H1 (cell line): ENCODE measurements around the gene PDE5A. TPM values are rescaled to one million over a fixed set of nuclear protein-coding genes. Genes with fewer than 3 reads are reported as not detected.

Experiments used
- CTCF ChIA-PET: fragments of 300-600 bp; sonication (Branson Sonifier 250); formaldehyde crosslinking; loops from one replicate; lab custom pipeline; 2021; ENCODE audit not compliant: partially characterized antibody; lab: Charles Lee
- POLR2A ChIA-PET: fragments of 300-600 bp; sonication (Branson Sonifier 250); formaldehyde crosslinking; loops from one replicate; lab custom pipeline; 2021; ENCODE audit warnings: inconsistent platforms; ENCODE audit not compliant: partially characterized antibody; lab: Charles Lee
- DNase-seq, 2 experiments: peaks; one replicate each; pipeline versions ENCODE4 v3.0.0 to v3.0.0-alpha.2; 2010 to 2022; ENCODE audit warnings: low spot score in 2 of 2, low read depth in 1 of 2, mixed read lengths in 1 of 2
- FAIRE-seq: peaks from 2 replicates; lab custom pipeline; 2011; peaks lifted over from hg19 to GRCh38; lab: Jason Lieb, UNC
- H2AFZ ChIP-seq: 2 replicates; pipeline ENCODE4 v1.8.1; 2012; ENCODE audit warnings: low read length, inconsistent platforms
- H2AK5ac ChIP-seq: 2 replicates; pipeline ENCODE4 v1.6.1; 2013; ENCODE audit warnings: low read depth, low read length
- H2BK120ac ChIP-seq: replicated peaks from 2 replicates; pipeline ENCODE3; 2013; ENCODE audit warnings: low read depth, low read length, inconsistent platforms
- H2BK12ac ChIP-seq: 2 replicates; pipeline ENCODE4 v1.6.1; 2013; ENCODE audit warnings: low read depth, low read length
- H2BK15ac ChIP-seq: 2 replicates; pipeline ENCODE4 v1.6.1; 2013; ENCODE audit warnings: low read length
- H2BK20ac ChIP-seq: 2 replicates; pipeline ENCODE4 v1.6.1; 2013; ENCODE audit warnings: low read length
- H2BK5ac ChIP-seq: 2 replicates; pipeline ENCODE4 v1.6.1; 2013; ENCODE audit warnings: low read depth, low read length
- H3K14ac ChIP-seq: 2 replicates; pipeline ENCODE4 v1.6.1; 2013; ENCODE audit warnings: inconsistent platforms; ENCODE audit not compliant: insufficient read length
- H3K18ac ChIP-seq: 2 replicates; pipeline ENCODE4 v1.6.1; 2013; ENCODE audit warnings: low read length; ENCODE audit errors: extremely low read depth
- H3K23ac ChIP-seq: 2 replicates; pipeline ENCODE4 v1.6.1; 2013; ENCODE audit warnings: inconsistent platforms; ENCODE audit not compliant: insufficient read length
- H3K23me2 ChIP-seq: 2 replicates; pipeline ENCODE4 v1.6.1; 2013; ENCODE audit warnings: low read depth, low read length
- H3K27ac ChIP-seq: 2 replicates; pipeline ENCODE4 v1.6.1; 2011; ENCODE audit warnings: low read depth, low read length, inconsistent platforms
- H3K27me3 ChIP-seq, 4 experiments: replicated peaks in 1 of 4; 1 replicate in 1 of 4; 2 replicates in 3 of 4; pipeline versions ENCODE4 v1.6.1 to v1.8.1; 2011 to 2013; ENCODE audit warnings: low read length in 3 of 4, mild to moderate bottlenecking in 3 of 4, inconsistent platforms in 2 of 4, mixed read lengths in 2 of 4, moderate library complexity in 1 of 4; ENCODE audit not compliant: control insufficient read depth in 3 of 4, insufficient read depth in 3 of 4; ENCODE audit errors: extremely low read depth in 1 of 4
- H3K36me3 ChIP-seq, 4 experiments: 2 replicates each; pipeline versions ENCODE4 v1.6.1 to v1.8.1; 2011 to 2013; ENCODE audit warnings: mild to moderate bottlenecking in 4 of 4, low read length in 3 of 4, moderate library complexity in 2 of 4, control low read depth in 1 of 4, inconsistent platforms in 1 of 4; ENCODE audit not compliant: insufficient read depth in 4 of 4, control insufficient read depth in 2 of 4
- H3K4ac ChIP-seq: replicated peaks from 2 replicates; pipeline ENCODE3; 2013; ENCODE audit warnings: low read length, low read depth, mixed read lengths, inconsistent platforms; ENCODE audit not compliant: insufficient read length
- H3K4me1 ChIP-seq, 4 experiments: replicated peaks in 1 of 4; 1 replicate in 1 of 4; 2 replicates in 3 of 4; pipeline versions ENCODE4 v1.6.1 to v1.8.1; 2011 to 2013; ENCODE audit warnings: low read length in 3 of 4, inconsistent platforms in 2 of 4, mixed read lengths in 1 of 4; ENCODE audit not compliant: insufficient read depth in 4 of 4, control insufficient read depth in 3 of 4
- H3K4me2 ChIP-seq, 2 experiments: 2 replicates each; pipeline versions ENCODE4 v1.6.1 to v1.8.1; 2011 to 2013; ENCODE audit warnings: low read depth in 2 of 2, low read length in 2 of 2, control low read depth in 1 of 2, inconsistent platforms in 1 of 2, mild to moderate bottlenecking in 1 of 2; ENCODE audit not compliant: insufficient read depth in 1 of 2
- H3K4me3 ChIP-seq, 4 experiments: fragments of 200-600, 300-600 bp in 1 of 4; sonication (generic), shearing (Covaris generic), sonication (Bioruptor Twin) in 1 of 4; 2 replicates each; pipeline versions ENCODE4 v1.5.1 to v1.8.1; 2011 to 2016; ENCODE audit warnings: low read length in 4 of 4, low read depth in 3 of 4, control low read depth in 2 of 4, inconsistent platforms in 2 of 4, mild to moderate bottlenecking in 2 of 4, mixed read lengths in 1 of 4, moderate library complexity in 1 of 4; ENCODE audit not compliant: insufficient read depth in 2 of 4; ENCODE audit errors: extremely low read depth in 1 of 4
- H3K56ac ChIP-seq: replicated peaks from 2 replicates; pipeline ENCODE3; 2013; ENCODE audit warnings: low read depth, mild to moderate bottlenecking, mixed read lengths, low read length, inconsistent platforms; ENCODE audit not compliant: insufficient read length
- H3K79me1 ChIP-seq: 2 replicates; pipeline ENCODE4 v1.6.1; 2013; ENCODE audit warnings: low read depth, low read length, control low read depth
- H3K79me2 ChIP-seq, 2 experiments: 2 replicates each; pipeline versions ENCODE4 v1.6.1 to v1.8.1; 2012 to 2013; ENCODE audit warnings: low read length in 2 of 2, mild to moderate bottlenecking in 2 of 2, inconsistent platforms in 1 of 2; ENCODE audit not compliant: insufficient read depth in 2 of 2, control insufficient read depth in 1 of 2
- H3K9ac ChIP-seq, 4 experiments: replicated peaks in 1 of 4; 1 replicate in 1 of 4; 2 replicates in 3 of 4; pipeline versions ENCODE4 v1.6.1 to v1.8.1; 2011 to 2013; ENCODE audit warnings: low read depth in 3 of 4, low read length in 3 of 4, control low read depth in 2 of 4, mild to moderate bottlenecking in 2 of 4, moderate library complexity in 2 of 4, inconsistent platforms in 1 of 4; ENCODE audit errors: extremely low read depth in 1 of 4
- H3K9me3 ChIP-seq, 2 experiments: 2 replicates each; pipeline versions ENCODE4 v1.6.1 to v1.8.1; 2012 to 2013; ENCODE audit warnings: mild to moderate bottlenecking in 2 of 2, moderate library complexity in 2 of 2, control low read depth in 1 of 2, inconsistent platforms in 1 of 2, low read depth in 1 of 2, low read length in 1 of 2, mixed read lengths in 1 of 2; ENCODE audit not compliant: insufficient read depth in 2 of 2
- H4K20me1 ChIP-seq, 2 experiments: replicated peaks in 1 of 2; 2 replicates each; pipeline versions ENCODE3 to v1.8.1; 2011 to 2013; ENCODE audit warnings: inconsistent platforms in 2 of 2, low read length in 2 of 2, mild to moderate bottlenecking in 1 of 2; ENCODE audit not compliant: insufficient read depth in 2 of 2, control insufficient read depth in 1 of 2
- H4K5ac ChIP-seq: 2 replicates; pipeline ENCODE4 v1.6.1; 2013; ENCODE audit warnings: low read length, low read depth, mixed read lengths, inconsistent platforms; ENCODE audit not compliant: insufficient read length
- H4K8ac ChIP-seq: 2 replicates; pipeline ENCODE4 v1.8.0; 2013; ENCODE audit warnings: mild to moderate bottlenecking, moderate library complexity, low read length, inconsistent platforms; ENCODE audit not compliant: insufficient read depth; ENCODE audit errors: extremely low read depth
- H4K91ac ChIP-seq: replicated peaks from 2 replicates; pipeline ENCODE3; 2013; ENCODE audit warnings: low read length, mixed read lengths, inconsistent platforms; ENCODE audit not compliant: insufficient read length
- ATF2 ChIP-seq: IDR thresholded peaks from 2 replicates; pipeline ENCODE4 v1.6.1; 2012; ENCODE audit warnings: low read length, inconsistent platforms
- BCL11A ChIP-seq, 2 experiments: IDR thresholded peaks; one replicate each; pipeline ENCODE4 v1.6.1; 2011; ENCODE audit warnings: low read depth in 2 of 2, low read length in 2 of 2, mild to moderate bottlenecking in 2 of 2
- CEBPB ChIP-seq: IDR thresholded peaks from 2 replicates; pipeline ENCODE4 v1.6.1; 2012; ENCODE audit warnings: low read depth, low read length
- CHD1 ChIP-seq: IDR thresholded peaks from 2 replicates; pipeline ENCODE4 v1.6.1; 2012; ENCODE audit warnings: low read depth, low read length, improper control_type of control experiment
- CHD2 ChIP-seq: IDR thresholded peaks from 2 replicates; pipeline ENCODE4 v1.6.1; 2012; ENCODE audit warnings: low read length, improper control_type of control experiment
- CREB1 ChIP-seq: IDR thresholded peaks from 2 replicates; pipeline ENCODE4 v1.6.1; 2012; ENCODE audit warnings: inconsistent platforms
- EP300 ChIP-seq, 2 experiments: IDR thresholded peaks; 1 replicate in 1 of 2; 2 replicates in 1 of 2; pipeline ENCODE4 v1.6.1; 2011 to 2012; ENCODE audit warnings: low read depth in 2 of 2, low read length in 2 of 2, mild to moderate bottlenecking in 2 of 2, borderline replicate concordance in 1 of 2, inconsistent platforms in 1 of 2, moderate library complexity in 1 of 2
- PHF8 ChIP-seq: fragments of 200-600 bp; sonication (generic); conservative IDR thresholded peaks from 2 replicates; pipeline ENCODE4 v1.7.1; 2012; ENCODE audit warnings: low read depth, mild to moderate bottlenecking, inconsistent platforms, low read length, moderate library complexity
- POLR2AphosphoS5 ChIP-seq: IDR thresholded peaks from 2 replicates; pipeline ENCODE4 v1.6.1; 2011; ENCODE audit warnings: low read depth, low read length
- POU5F1 ChIP-seq: IDR thresholded peaks from 2 replicates; pipeline ENCODE4 v1.6.1; 2011; ENCODE audit warnings: low read depth, mild to moderate bottlenecking, low read length, moderate library complexity
- SIRT6 ChIP-seq: IDR thresholded peaks from one replicate; pipeline ENCODE4 v1.7.1; 2012; ENCODE audit warnings: low read length, inconsistent platforms
- SUZ12 ChIP-seq: fragments of 200-600 bp; sonication (generic); IDR thresholded peaks from 2 replicates; pipeline ENCODE4 v1.6.1; 2012; ENCODE audit warnings: mild to moderate bottlenecking, inconsistent platforms, low read length, moderate library complexity, mixed read lengths
- TCF12 ChIP-seq: IDR thresholded peaks from 2 replicates; pipeline ENCODE4 v1.6.1; 2011; ENCODE audit warnings: low read depth, mild to moderate bottlenecking, low read length
- TEAD4 ChIP-seq: IDR thresholded peaks from 2 replicates; pipeline ENCODE4 v1.6.1; 2012; ENCODE audit warnings: low read depth, low read length, inconsistent platforms, mixed read lengths
- ZNF274 ChIP-seq: IDR thresholded peaks from 2 replicates; pipeline ENCODE4 v1.7.0; 2012; ENCODE audit warnings: low read length, borderline replicate concordance; ENCODE audit errors: extremely low read depth
- WGBS, 2 experiments: shearing (Covaris generic) in 1 of 2; methylation state at CpG; one replicate each; pipeline versions ENCODE4 v1.1.6 to v1.1.7; 2013 to 2015; ENCODE audit warnings: low lambda C conversion rate in 2 of 2, mixed read lengths in 2 of 2, inconsistent platforms in 1 of 2, low coverage in 1 of 2, missing lambda C conversion rate in 1 of 2; ENCODE audit not compliant: insufficient replicate concordance in 2 of 2, insufficient coverage in 1 of 2, insufficient read length in 1 of 2; ENCODE audit errors: extremely low coverage in 1 of 2, missing lambda C conversion rate in 1 of 2; 5-methylcytosine and 5-hydroxymethylcytosine counted together
- polyA plus RNA-seq, 7 experiments: library from polyadenylated mRNA; depleted of rRNA in 3 of 7; stranded (reverse) in 5 of 7; unstranded in 2 of 7; fragments of >200 nt in 5 of 7; fragments of 200-250 nt in 2 of 7; gene quantifications; 1 replicate in 5 of 7; 2 replicates in 1 of 7; 4 replicates in 1 of 7; pipeline versions ENCODE4 v1.2.1 to v1.2.3, GENCODE V29; 2011 to 2013; ENCODE audit warnings: missing spikeins in 2 of 7, mixed read lengths in 2 of 7
- total RNA-seq: library from RNA; stranded (reverse); fragmentation: NEBNext Ultra II Directional; extraction: Animal tissue kit (Norgen Biotek cat#: 25700); gene quantifications from 2 replicates; pipeline ENCODE4 v1.2.1, GENCODE V29; 2021

PDE5A gene
- total and polyA plus RNA-seq, 2 of the 8 experiments (the other 6 are each of a cell fraction or from before 2014, with no cell fraction given) = 5.6 to 32.4 TPM

- H2AK5ac ChIP-seq = no peak overlapping the region
- ChIA-PET CTCF (no interaction called here), POLR2A (no interaction called here)
- H3K9me3 ChIP-seq = peaks cover 3 to 5% of the 10 kb centered on the region in 2 experiments; a peak in 1 of 4 replicates
- no peak for FAIRE-seq
- H3K23me2 ChIP-seq = no peaks in the 10 kb centered on the region
- no peaks in the 10 kb centered on the region for H3K36me3 ChIP-seq
- H3K9ac ChIP-seq = no peak overlapping the region
- H4K91ac ChIP-seq = no peak overlapping the region
- no peak overlapping the region for H3K4me2 ChIP-seq
- no peak overlapping the region for H3K56ac ChIP-seq
- no peak overlapping the region for H2BK120ac ChIP-seq
- H2AFZ ChIP-seq = no peak overlapping the region
- no peak overlapping the region for H3K27ac ChIP-seq
- H3K4me3 ChIP-seq = no peak overlapping the region
- no peak overlapping the region for H4K5ac ChIP-seq
- no peak for DNase-seq
- no peak overlapping the region for H2BK20ac ChIP-seq
- H3K14ac ChIP-seq = no peak overlapping the region
- H3K23ac ChIP-seq = no peak overlapping the region
- WGBS, 2 experiments = 86% methylated on average over 1 of the region's 1 CpG; no CpG with 5 or more reads in 1 of the 2 experiments
- H3K27me3 ChIP-seq = no peaks in the 10 kb centered on the region
- H2BK5ac ChIP-seq = no peak overlapping the region
- no peak overlapping the region for H2BK12ac ChIP-seq
- H3K79me1 ChIP-seq = no peaks in the 10 kb centered on the region
- H3K79me2 ChIP-seq = no peaks in the 10 kb centered on the region
- no peak overlapping the region for H3K18ac ChIP-seq
- no peaks in the 10 kb centered on the region for H3K4me1 ChIP-seq
- H3K4ac ChIP-seq = no peak overlapping the region
- no peaks in the 10 kb centered on the region for H4K20me1 ChIP-seq
- no peak overlapping the region for H4K8ac ChIP-seq
- no peak overlapping the region for H2BK15ac ChIP-seq
- TF ChIP-seq TCF12 = no peak
- TF ChIP-seq TEAD4 = no peak
- TF ChIP-seq BCL11A (IDR thresholded peaks at IDR 0.05; ENCODE audit: low read depth in 2 of 2, low read length in 2 of 2) = no peak
- no peak for TF ChIP-seq ATF2
- TF ChIP-seq CREB1 = no peak
- no peak for TF ChIP-seq EP300 (IDR thresholded peaks at IDR 0.05; ENCODE audit: borderline replicate concordance in 1 of 2, low read depth in 2 of 2, low read length in 2 of 2)
- no peak for TF ChIP-seq SIRT6
- TF ChIP-seq CHD1 = no peak
- TF ChIP-seq CEBPB = no peak
- TF ChIP-seq SUZ12 = no peak
- TF ChIP-seq POLR2AphosphoS5 = no peak
- TF ChIP-seq ZNF274 = no peak
- TF ChIP-seq CHD2 = no peak
- TF ChIP-seq PHF8 = no peak
- TF ChIP-seq POU5F1 = no peak
Observed at GRCh38 chr4:119638359-119638758, 9.8 kb upstream of the PDE5A start.
